ENCODE results near the gene UPF2.

Gene UPF2

DNA sequence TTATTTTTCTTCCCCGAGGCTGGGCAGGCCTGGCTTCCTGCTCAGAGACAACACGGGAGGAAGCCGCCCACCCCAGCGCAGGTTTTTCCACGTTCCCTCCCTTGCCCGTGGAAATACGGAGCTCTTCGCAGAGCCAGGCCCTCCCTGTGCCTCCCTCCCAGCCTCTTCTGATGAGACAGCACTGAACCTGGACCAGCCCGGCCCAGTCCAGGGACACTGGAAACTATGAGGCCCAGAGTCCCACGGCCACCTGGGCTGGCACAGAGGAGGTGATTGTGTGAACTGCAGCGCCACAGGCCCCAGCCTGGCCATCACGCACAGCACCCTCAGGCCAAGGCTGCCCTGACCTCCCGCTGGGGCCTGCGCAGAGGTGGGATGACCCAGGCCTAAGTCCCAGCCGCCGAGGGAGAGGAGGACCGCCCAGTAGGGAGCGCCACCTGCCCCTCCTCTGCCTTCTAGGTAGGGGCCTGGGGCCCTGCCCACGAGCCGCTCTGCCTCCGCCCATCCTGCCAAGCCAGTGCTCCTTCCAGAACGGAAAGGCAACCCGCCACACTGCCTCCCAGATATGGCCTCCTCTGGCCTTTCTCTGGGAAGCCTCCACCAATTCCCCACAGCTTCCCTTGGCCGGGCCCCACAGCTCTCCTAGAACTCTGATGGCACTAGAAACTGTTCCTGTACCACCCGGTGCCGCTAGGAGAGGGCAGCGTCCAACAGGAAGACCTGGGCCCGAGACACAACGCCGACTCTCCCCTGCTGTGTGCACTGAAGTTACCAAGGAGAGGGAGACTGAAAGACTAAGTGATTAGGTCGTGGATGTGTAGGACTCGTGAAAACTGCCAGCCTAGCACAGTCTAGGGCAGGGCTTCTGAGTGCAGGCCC lies 162.2 kb downstream of the UPF2 start:
- DNase-seq: no peak

DNA sequence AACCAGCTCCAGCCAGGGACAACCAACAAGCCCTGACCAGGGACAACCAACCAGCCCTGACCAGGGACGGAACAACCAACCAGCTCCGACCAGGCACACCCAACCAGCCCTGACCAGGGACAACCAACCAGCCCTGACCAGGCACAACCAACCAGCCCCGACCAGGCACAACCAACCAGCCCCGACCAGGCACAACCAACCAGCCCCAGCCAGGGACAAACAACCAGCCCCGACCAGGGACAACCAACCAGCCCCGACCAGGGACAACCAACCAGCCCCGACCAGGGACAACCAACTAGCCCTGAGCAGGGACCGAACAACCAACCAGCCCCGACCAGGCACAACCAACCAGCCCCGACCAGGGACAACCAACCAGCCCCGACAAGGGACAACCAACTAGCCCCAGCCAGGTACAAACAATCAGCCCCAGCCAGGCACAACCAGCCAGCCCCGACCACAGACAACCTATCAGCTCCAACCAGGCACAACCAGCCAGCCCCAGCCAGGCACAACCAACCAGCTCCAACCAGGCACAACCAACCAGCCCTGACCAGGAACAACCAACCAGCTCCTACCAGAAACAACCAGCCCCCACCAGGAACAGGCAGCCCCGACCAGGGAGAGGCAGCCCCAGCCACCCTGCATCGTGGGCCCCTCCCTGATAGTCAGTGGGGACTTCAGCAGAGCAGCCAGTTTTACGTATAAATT lies 163.1 kb downstream of the UPF2 start:
- no peak for DNase-seq

DNA sequence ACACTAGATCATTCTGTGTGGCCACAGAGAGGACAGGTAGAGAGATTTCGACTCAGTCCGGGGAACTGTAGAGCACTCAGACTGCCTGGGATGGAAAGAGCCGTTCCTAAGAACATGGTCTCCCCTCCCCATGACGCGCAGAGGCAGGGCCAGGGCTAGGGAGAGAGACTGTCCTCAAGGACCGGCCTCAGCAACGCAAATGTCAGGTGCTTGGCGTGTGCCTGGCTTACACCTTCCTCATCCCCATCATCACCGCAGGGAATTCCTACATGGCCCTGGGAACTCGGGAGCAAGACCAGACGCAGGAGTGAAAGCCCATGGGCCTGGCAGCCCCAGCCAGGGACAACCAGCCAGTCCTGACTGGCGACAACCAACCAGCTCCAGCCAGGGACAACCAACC lies 163.8 kb downstream of the UPF2 start:
- DNase-seq: no peak

DNA sequence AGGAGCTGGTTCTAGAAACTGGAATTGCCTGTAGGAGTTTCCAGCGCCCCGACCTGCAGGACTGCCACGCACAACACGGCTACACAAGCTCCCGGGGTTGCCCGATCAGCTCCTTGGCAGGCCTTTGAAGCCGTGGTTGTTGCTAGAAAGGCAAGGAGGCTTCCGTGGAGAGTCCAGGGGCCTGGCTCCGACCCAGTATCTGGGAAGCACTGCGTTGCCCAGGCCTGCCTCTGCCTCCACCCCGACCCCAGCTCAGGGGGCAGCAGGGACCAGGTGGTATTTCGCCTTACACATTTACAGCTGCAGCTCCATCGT lies 165.1 kb downstream of the UPF2 start:
- no peak for DNase-seq

DNA sequence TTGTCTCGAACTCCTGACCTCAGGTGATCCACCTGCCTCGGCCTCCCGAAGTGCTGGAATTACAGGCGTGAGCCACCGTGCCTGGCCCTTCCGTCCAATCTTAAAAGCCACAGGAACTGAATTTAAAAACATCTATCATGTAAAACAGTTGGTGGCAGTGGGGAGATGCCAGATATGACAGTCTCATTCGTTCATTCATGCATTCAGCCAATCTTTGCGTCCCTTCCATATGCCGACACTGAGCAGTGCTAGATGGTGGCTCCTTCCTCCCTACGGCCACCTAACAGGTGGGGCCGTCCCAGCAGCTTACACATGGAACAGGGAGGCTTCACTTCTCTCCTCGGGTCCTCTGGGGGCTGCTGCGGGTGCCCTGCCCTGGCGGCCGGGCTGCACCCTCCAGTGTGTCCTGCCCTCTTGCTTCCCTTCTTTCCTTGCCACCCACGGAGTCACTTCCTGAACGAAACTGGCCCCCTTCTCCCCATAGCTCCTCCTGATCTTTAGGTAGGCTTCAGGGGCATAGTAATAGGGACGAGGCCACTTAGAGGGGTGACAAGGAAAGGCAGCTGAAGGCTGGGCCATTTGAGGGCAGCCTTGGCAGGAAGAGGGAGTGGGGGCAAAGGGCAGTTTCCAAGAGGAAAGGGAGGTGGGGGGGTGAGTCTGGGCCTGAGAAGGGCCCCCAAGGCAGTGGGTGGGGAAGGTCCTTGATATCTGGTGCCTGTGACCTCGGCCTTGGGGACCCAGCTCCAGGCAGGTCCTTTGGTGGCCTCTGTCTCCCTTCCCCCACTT lies 165.6 kb downstream of the UPF2 start:
- no peak for DNase-seq

DNA sequence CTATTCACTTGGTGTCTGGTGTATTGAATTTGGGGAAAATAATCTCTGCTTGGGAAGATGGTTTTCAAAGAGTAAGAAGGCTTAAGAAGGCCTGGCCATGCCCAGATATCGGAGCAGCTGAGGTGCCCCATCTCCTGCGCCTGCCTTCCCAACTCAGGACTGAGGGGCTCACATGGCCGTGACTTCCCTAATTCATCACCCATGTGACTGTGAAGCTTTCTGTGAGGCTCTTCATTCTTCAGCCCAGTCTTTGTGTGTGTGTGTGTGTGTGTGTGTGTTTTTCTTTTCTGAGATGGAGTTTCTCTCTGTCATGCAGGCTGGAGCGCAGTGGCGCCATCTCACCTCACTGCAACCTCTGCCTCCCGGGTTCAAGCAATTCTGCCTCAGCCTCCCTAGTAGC lies 166.3 kb downstream of the UPF2 start:
- DNase-seq: no peak

DNA sequence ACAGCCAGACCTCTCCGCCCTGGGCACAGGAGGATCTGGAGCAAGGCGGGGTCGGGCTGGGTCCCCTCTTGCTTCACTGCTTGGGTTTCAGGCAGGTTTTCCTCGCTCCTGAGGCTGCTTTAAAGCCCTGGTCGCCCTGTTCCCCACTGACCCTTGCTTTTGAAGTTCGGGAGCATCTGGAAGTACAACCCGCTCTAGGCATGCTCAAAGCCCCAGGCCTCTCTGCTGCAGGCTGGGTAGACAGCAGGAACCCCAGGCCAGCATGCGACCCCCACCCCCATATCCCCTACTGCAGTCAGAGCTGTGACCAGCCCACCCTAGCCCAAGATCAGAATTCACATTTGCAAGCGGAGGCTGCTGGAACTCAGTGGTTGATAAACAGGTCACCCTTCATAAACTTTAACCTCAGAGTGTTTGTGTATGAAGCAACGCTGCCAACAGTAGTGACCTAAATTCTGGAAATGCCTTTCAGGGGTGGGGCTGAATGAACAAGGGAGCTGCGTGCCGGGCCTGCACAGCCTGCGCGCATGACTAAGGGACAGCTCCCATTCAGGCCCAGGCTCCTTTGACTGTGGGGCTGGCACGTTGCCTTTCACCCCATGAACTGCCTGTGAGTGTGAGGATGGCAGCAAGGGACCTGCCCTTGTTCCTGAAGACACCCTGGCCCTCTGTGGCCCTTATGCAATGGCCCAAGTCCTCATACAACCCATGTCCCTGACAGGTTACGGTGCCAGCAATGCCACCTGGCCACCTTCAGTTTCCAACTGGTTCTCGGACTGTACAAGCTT lies 166.9 kb downstream of the UPF2 start:
- no peak for DNase-seq

DNA sequence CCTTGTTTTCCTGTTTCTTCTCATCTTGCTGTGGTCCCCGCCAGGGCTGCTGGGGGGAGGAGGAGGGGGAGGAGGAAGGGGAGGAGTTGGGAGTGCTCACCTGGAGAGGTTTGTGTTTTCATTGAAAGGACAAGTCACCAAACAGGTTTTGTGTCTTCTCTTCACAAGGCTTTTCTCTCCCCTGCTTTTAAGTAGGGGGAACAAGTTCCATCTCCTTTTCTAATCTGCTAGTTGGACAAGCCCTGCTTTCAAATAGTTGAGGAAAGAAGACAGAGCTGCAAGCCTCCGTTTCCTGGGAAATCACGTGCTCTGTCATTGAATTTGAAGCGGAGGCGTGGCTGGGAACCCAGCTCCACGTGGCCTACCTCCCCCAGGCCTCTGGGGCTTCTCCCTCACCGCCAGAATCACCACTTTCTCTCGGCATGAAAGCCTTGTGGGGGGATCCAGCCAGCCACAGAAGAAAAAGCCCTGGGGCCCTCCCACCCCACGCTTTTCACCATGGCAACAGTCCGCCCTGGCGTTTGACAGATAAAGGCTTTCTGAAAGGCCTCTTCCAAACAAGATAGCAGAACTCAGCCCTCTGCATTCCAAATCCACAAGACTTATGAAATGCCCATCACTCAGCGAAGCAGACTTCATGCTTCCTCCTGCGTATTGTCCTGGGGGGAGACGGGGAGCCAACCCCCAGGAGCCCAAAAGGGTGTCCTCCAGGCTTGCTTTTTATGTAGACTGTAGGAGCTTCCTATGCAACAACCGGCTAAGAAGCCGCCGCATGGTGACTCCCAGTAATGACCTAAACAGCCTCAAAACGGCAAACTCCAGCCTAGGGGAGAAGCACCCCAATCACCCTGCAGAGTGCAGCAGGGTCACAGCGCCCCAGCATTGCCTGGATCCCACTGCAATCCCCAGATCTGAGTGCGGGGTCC lies 167.8 kb downstream of the UPF2 start:
- peak; percentile 4 for DNase-seq

DNA sequence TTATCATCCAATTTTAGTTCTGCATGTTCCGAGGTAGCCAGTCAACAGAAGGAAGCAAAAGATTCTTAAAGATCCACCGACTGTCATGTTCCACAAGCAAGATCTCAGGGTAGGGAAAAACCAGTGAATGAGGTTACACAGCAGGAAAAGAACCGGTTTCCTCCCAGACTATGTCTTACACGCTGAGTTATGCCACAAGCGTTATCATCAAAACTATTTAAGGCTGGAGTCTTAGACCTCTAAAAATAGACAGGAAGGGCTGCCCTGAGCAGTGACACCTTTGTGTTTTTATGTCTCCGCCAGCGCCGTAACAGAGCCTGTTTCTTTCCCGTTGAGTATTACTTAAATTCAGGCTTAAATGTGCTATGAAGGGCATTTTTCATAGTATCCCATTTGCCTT lies 171.1 kb downstream of the UPF2 start:
- DNase-seq: no peak

DNA sequence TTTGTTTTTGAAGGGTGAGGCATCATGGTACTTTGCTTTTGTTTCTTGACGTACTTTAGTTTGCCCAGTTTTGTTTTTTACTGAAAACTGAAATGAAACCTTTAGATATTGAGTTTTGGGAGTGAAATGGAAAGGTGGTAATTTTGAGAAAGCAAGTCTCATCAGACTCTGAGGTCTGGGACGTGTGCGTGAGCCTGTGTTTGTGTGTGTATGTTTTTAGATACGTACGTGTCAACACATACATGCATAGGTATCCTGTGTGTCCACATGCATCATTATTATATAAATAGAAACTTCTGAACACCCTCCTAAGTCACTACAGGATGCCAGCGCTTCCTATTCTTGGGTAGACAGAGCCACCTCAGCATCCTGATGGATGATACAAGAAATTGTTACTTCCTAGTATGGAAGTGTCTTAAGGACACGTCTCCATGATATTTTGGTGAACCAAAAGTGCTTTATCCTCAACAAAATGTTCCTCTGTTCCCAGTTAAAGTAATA lies 171.7 kb downstream of the UPF2 start:
- no peak for DNase-seq

DNA sequence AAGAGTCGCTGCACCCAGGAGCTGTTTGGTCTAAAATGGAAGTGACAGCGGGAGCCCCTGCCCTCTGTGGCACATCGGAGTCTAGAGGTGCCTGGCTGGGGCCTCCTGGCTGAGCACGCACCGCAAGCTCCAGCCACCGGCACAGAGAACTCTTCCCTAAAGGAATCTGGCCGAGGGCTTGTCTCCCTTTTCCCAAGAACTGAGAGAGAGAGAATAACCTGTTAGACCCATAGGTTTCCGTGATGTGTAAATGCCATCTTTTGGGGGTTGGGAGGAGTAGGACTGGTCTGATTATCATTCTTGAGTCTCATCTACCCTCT lies 172.2 kb downstream of the UPF2 start:
- no peak for DNase-seq
